HEK293T (cell line): ENCODE results near the gene TREM2.

Source experiments
- BHLHE40 ChIP-seq: fragments of 450-650 bp; IDR thresholded peaks from 2 replicates; pipeline ENCODE4 v1.6.1; 2016; ENCODE audit warnings: mild to moderate bottlenecking, moderate library complexity, borderline replicate concordance
- ELF4 ChIP-seq: fragments of 450-650 bp; IDR thresholded peaks from 2 replicates; pipeline ENCODE4 v1.6.1; 2017; ENCODE audit warnings: antibody characterized with exemption
- FOXA1 ChIP-seq: fragments of 450-650 bp; IDR thresholded peaks from 2 replicates; pipeline ENCODE4 v1.6.1; 2016; ENCODE audit warnings: mild to moderate bottlenecking
- FOXK2 ChIP-seq: fragments of 450-650 bp; IDR thresholded peaks from 2 replicates; pipeline ENCODE4 v1.6.1; 2016; ENCODE audit warnings: mild to moderate bottlenecking
- FOXM1 ChIP-seq: fragments of 450-650 bp; IDR thresholded peaks from 2 replicates; pipeline ENCODE4 v1.6.1; 2017; ENCODE audit warnings: mild to moderate bottlenecking, borderline replicate concordance
- NFRKB ChIP-seq: fragments of 450-650 bp; IDR thresholded peaks from 2 replicates; pipeline ENCODE4 v1.6.1; 2016; ENCODE audit warnings: mild to moderate bottlenecking, moderate library complexity
- TARDBP ChIP-seq: fragments of 450-650 bp; IDR thresholded peaks from 2 replicates; pipeline ENCODE4 v1.6.1; 2016
- TF ChIP-seq, protein P1 (sequence below): fragments of 450-650 bp; IDR thresholded peaks from 2 replicates; pipeline ENCODE4 v1.6.1; 2016

DNA sequence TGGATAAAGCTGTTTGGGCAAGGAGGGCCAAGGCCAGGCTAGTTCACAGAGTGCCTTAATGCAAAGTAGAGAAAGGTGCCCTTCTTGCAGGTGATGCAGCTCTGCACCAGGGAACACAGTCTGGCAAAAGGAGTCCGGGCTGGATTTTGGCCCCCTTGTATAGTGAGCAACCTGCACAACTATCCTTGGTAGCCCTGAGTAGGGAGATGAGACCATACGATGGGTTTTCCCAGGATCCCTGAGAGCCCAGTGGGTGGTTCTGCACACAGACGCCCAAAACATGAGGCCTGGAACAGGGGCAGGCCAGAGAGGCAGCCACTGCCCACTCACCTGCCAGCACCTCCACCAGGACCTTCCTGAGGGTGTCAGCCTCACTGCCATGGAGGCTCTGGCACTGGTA is 2.0 kb downstream of the TREM2 start:
- TF ChIP-seq FOXM1 = no peak
- TF ChIP-seq TARDBP = no peak
- no peak for TF ChIP-seq ELF4
- TF ChIP-seq, protein P1, sequence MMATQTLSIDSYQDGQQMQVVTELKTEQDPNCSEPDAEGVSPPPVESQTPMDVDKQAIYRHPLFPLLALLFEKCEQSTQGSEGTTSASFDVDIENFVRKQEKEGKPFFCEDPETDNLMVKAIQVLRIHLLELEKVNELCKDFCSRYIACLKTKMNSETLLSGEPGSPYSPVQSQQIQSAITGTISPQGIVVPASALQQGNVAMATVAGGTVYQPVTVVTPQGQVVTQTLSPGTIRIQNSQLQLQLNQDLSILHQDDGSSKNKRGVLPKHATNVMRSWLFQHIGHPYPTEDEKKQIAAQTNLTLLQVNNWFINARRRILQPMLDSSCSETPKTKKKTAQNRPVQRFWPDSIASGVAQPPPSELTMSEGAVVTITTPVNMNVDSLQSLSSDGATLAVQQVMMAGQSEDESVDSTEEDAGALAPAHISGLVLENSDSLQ = no peak
- no peak for TF ChIP-seq FOXK2
- TF ChIP-seq BHLHE40 = no peak
- TF ChIP-seq FOXA1 = no peak
- no peak for TF ChIP-seq NFRKB
